Putamen (tissue), 1 donor: ENCODE measurements around the gene DIS3L2.
"Not testable (repeated sequence)": the region's sequence is repeated elsewhere in the genome, so short reads cannot be mapped to it uniquely, and the experiment has no call there.

Experiments used
- DNase-seq: peaks from one replicate; pipeline ENCODE4 v3.0.0-alpha.2; 2016; ENCODE audit warnings: low spot score

DIS3L2 gene

DNA sequence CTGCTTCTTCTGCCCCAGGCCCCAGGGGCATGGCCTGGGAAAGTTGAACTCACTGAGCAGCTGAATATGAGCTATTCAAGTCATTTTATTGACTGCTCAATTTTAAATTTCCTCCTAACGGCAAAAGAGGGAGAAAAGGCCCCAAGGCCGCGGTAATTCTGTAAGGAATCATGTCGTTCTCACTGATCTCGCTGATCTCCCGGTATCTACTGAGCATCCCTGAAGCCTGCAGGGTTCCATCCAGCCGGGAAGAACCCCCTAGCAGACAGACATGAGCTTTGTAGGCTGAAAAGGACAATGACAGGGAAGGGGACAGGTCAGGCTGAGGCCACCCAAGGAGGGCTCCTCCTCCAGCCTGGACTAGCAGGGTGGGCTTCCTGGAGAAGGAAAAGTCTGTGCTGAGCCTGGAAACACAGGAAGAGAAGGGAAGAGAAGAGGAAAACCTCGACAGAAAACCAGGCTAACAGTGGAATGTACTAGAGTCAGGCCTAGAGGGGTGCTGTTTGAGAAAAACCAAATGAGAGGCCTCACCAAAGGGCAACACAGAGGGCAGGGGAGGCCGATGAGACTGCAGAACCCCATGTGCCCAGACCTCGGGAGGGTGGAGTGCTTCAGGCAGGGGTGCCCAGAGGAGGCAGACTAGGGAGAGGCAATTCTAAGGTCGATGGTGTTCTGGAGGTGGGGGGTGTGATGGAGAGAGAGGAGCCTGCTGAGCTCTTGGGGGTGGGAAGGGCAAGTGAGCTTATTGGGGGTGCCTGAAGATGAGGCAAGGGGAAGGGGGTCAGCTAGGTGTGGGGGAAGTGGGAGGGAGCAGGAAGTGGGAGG lies 32.4 kb upstream of the DIS3L2 start:
- no peak for DNase-seq

DNA sequence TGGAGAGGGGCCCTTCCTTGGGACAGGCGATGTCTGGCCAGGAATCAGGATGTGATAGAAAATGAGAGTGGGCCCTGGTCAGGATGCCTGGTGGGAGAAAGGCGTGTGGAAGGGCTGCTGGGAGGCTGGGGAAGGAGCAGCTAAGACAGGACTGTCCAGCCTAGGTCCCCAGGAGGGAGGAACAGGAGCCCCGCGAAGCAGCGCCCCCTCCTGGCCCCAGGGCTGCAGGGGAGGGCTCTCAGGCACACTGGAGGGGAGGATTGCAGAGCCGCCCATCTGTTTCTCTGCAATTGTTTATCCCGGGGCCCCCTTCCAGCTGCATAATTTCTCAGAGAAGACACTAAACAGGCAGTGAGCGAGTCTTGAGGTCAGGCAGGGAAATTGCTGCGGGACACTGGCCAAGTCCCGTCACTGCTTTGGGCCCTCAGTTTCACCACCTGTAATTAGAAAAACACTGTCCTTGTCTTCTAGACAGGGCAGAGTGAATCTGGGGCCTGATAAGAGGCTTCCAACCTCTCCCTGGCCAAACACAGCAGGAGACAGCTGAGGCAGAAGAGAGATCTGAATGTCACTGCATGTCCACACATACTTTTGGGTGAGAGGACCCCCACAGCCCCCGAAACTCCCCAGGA lies 31.4 kb upstream of the DIS3L2 start:
- DNase-seq, result no peak

DNA sequence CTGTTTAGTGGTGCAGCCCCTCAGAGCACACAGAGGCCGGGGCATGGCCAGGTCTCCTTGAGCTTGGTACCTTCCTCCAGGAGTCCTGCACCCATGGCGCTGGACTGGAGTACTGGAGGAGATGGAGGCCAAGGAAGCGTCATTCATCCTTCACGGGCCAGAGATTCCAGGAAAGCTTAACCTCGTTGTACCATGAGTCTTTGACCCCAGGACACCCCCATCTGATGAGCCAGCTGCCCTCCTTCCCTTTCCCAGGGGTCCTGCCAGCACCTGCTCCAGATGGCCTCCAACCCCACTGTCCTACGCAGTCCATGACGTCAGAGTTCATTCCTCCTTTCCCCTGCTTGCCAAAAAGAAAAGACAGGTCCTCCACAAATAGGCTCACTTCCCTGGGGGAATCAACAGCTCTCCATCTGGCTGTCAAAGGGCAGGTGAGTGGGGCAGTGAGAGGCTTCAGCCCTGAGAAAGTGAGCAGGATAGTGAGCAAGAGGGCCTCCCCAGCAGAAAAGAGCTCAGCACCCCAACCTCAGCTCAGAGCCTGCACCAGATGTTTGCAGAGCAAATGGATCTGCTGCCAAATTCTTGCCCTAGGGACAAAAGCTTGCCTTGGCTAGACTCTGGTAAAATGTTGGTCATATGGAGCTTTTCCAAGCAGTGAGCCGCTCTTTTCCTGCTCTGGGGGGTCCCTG lies 30.8 kb upstream of the DIS3L2 start:
- no peak for DNase-seq

DNA sequence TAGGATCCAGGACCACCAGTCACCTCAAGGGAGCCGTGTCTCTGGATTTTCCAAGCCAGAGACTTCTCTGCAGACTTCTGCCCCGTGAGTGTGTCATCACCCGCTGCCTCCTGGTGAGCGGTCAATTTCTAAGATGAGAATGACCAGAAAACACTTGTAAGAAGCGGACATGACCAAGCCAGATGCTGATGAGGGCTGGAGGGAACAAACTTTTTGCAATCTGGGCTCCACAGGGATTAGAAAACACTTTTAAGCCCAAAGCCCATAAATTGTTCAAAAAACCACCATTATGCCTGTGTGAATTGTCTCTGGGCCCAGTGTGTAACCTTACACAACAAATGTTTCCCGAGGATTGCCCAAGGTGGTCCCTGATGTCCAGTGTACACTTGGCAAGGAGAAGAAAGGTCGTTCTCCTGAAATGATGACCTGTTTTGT lies 30.0 kb upstream of the DIS3L2 start:
- DNase-seq, result no peak

DNA sequence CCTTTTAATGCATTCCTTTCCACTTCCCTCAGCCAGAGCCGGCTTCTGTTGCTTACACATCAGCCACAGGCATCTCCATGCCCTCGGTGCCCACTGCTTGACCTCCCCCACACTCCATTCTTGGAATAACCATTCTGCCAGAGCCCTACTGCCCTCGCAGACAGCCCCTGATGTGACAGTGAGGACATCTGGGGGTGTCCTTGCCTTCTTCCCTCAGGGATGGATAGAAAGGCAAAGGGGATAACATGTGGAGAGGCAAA lies 28.9 kb upstream of the DIS3L2 start:
- no peak for DNase-seq

DNA sequence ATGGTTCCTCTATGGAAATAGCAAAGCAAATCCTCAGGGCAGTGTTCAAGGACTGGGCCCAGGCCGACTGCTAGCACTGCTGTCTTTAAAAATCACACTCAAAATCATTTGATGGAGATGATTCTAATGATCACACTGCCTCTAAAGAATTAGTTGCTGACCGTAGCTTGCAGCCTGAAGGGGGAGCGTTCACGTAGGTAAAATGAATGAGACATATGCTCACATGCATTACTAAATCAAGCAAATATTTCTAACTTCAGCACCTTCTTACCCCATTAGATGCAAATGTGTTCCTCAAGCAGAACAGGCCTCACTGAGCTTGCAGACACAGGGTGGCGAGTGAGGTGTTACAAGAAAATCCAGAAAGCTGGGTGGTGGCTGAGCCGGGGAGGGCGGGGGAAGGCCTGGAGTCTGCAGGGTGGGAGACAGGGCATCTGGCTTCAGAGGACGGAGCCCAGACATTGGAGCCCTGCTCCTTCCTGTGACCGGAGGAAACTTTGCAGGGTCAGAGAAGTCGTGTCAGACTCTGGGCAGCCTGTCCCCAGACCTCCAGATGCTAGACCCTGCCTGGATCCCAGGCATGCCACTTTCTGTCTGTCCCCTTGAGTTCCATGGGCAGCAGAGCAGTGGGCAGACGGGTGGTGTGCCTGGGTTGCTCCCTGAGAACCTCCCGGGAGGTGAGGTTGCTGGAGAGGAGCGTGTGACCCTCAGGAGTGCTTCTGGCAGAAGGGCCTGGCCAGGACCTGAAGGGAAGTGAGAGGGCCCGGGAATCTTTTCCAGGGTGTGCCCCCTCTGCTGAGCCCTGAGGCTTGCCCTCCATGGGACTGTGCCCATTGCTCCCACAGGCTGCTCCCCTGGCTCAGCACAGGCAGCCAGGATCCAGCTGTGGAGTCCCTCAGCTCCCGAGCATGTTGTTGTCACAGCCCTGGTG lies 28.3 kb upstream of the DIS3L2 start:
- no peak for DNase-seq

DNA sequence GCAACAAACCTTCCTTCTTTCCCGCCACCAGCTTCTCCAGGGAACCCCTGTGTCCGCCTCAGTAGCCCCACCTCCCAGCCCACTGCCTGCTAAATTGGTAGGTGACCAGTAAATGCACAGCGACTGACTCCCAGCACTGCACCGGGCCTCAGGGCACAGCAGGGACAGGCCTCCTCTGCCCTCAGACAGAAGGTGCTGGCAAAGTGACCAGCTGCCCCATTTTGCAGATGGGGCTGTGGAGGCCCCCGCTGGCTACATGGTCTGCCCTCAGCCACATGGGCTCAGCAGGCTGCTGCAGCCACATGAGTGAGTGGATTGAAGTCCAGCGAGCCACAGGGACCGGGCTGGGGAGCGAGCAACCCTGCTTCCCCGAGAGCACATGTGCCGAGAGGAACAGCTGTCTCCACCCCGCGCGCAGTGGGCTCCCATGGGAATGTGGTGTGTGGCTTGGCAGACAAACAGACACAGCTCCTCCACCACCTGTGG lies 27.6 kb upstream of the DIS3L2 start:
- no peak for DNase-seq

DNA sequence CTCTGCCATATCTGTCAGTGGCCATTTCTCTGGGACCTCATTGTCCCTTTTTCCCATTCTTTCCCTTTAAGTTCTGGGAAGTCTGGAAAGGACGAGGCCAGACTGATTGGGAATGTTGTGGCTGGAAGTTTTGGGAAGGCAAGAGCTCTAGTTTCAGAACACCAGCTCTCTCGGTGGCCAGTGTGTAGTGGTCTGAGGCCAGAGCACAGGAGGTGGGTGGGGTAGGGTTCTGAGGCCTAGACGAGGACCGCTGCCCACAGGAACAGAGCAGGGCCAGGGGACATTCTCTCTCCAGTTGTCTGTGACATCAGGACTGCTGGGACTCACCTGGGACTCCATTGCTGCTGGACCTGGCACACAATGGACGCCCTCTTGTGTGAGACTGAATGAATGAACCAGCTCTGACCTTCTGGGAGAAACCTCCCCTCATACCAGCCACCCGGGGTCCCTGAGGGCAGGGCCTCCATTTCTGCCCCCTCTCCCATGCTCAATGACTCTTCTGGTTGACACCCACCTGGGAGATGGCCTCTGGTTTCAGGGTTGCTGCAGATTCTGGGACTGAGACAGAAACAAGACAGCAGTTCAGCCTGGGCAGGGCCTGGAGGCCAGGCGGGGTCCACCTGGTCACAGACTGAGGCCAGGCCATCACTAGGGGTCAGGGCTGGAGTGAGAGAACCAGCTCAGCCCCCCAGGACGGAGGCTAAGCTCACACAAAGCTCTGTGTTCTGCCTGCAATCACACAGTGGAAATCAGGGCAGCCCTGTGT lies 26.9 kb upstream of the DIS3L2 start:
- no peak for DNase-seq

DNA sequence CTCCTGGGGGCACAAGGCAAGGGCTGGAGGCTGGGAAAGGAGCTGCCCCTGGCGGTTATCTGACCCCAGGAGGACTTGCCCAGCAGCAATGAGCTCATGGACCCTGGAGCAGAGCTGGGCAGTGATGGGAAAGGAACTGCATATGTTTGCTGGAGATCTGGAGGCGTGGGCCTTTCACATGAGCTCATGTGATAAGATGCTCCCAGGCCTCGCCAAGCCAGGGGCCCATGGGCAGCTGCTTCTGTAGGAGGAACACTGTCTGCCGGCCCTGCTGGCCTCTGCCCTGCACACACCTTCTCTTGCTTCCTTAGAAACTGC lies 26.3 kb upstream of the DIS3L2 start:
- no peak for DNase-seq

DNA sequence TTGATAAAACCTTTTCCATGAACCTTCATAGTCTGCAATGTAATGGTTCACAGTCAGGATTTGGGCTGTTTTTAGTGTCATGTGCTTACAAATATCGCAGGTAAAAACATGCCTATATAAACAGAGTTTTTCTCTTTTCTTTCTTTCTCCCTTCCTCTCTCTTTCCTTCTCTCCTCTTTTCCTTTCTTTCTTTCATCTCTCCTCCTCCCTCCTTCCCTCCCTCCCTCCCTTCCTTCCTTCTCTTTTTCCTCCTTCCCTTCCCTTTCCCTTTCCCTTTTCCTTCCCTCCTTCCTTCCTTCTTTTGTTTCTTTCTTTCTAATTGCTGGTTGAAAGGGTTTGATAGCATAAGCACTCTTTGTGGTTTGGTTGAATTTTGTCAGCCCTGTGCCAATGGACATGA lies 25.7 kb upstream of the DIS3L2 start:
- DNase-seq, result no peak

DNA sequence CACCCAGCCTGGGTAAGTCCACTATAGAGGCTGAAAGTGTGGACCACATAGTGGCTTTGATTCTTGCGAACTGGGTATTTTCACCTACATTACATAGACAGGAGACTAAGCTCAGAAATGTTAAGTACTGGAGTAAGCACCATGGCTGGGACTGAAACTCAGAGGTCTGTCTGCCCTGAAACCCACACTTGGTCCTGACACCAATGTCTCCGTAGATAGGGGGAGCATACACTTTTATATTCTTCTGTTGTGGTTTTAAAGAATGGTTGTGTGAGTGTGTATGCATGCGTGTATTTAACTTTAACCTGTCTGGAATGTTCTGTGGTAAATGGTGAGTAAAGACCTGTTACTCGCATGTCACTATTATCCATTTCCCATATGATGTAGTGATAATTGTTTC lies 25.0 kb upstream of the DIS3L2 start:
- no peak for DNase-seq

DNA sequence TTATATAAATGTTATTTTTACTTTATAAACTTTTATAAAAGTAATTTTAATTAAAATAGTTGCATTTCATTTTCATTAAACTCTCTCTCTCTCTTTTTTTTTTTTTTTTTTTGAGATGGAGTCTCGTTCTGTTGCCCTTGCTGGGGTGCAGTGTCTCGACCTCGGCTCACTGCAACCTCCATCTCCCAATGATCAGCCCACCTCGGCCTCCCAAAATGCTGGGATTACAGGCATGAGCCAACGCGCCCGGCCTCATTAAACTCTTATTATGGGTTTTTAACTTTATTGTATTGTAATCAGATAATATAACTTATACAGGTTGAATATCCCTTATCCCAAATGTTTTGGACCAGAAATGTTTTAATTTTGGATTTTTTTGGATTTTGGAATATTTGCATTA lies 24.5 kb upstream of the DIS3L2 start:
- DNase-seq, result no peak

DNA sequence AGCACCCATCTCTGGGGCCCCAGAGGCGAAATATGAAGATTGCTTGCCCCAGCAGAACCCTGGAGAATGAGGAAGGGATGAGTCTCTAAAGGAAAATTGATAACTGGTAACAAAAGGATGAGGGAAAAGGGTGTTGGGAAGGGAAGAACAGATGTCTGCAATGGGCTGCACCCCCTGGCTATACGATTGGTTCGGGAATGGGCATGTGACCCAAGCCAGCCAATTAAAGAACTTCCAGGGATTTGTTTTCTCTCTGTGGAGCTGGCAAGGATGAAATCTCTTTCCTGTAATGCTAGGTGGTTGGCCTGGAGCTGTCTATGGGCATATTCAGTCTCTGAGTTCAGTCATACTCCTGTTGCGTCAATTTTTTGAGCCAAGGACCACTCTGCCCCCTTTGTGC lies 22.5 kb upstream of the DIS3L2 start:
- DNase-seq, result no peak

DNA sequence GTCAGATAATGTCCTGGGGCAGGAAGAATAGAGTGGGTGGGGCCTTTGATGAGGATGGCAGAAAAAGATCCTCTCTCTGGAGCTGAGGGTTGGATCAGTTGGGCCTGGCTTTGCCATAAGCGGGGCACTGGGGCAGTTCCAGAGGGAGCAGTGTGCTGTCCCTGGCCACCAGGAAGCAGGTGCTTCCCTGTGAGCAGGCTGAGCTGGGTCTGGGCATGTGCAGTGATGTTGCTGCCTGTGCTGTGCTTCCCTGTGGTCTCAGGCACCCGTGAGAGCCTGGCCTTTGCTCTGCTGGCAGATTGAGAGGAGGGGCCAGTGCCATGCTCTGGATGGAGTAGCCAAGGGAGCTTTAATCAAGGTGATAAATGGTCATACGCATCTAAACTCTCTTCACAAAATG lies 20.7 kb upstream of the DIS3L2 start:
- DNase-seq, result no peak

DNA sequence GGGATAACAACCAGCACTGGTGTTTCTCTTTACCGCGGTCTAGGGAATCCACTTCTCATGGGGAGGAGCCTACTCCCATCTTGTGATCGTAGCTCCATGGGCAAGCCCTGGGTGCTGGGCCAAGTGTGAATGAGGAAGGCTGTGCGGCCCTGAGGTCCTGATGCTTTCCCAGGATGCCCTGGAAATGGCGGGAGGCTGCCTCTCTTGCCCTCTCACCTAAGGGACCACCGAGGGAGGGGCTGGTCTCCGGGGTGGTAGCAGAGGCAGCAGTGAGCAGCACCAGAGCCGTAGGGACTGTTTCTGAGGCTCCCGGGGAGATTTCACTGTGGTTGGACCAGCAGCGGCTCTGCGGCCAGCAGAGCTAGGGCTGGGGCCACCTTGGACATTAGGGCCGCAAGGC lies 19.8 kb upstream of the DIS3L2 start:
- DNase-seq, result no peak

DNA sequence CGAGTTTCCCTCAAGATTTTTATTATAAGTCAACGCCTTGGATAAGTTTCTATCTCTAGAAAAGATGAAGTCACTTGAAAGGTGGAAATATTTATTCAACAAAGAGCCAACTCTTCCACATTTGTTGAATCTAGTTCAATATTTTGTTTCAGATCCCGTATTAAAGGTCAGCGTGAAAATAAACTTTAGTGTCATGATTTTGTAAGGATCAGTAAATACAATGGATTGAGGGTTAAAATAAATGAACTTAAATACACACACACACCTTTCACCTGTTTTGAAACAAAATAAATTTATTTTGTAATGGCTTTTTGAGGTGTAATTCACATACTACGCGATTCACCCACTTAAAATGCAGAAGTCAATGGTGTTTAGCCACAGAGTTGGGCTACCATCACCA lies 19.3 kb upstream of the DIS3L2 start:
- no peak for DNase-seq

DNA sequence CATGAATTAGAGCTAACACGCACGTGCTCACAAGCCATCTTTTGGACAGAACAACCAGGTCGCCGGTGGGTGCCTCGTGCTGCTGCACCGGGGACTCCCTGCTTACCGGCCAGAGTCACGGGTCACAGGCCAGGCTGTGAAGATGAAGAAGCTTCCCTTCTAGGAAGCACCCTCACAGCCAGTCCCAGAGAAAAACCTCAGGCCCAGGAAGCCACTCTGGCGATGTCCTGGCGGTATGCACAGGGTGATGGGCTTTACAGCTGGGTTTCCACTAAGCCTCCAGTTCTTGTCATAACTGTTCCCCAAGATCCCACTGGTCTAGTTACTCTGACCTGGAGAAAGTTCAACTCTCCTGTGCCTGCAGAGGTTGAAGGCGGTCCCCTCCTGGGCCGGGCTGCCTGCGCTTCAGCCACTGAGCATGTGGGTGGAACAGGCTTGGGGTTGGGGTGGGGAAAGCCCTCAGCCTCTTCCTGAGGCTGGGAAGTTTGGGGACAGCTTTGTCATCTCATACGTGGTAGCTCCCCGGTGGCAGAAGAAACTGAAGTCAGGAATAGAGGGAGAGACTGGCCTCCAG lies 15.2 kb upstream of the DIS3L2 start:
- DNase-seq, result no peak

DNA sequence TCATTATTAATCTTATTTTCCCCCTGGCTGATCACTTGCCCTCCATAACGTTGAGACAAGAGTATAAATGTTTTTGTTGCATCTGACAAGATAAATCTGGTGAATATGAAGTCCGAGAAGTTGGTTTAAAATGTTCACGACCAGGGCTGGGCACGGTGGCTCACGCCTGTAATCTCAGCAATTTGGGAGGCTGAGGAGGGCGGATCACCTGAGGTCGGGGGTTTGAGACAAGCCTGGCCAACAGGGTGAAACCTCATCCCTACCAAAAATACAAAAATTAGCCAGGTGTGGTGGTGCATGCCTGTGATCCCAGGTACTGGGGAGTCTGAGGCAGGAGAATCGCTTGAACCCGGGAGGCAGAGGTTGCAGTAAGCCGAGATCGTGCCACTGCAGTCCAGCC lies 14.4 kb upstream of the DIS3L2 start:
- not testable (repeated sequence) for DNase-seq

DNA sequence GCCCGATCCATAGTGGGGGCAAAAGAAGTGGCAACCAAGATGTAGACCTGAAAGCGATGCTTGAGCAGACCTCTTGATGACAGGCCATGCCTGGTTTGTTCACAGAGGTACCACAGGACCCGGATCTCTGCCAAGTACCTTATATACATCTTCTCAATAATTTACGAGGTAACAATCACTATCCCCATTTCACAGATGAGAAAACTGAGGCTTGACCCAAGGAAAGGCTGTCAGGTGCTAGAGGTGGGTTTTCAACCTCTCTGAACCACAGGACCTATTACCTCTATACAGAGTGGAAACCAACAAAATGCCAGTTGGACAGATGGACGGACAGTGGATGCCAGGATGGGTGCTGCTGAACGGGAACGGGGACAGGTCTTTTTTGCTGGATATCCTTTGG lies 13.8 kb upstream of the DIS3L2 start:
- no peak for DNase-seq

DNA sequence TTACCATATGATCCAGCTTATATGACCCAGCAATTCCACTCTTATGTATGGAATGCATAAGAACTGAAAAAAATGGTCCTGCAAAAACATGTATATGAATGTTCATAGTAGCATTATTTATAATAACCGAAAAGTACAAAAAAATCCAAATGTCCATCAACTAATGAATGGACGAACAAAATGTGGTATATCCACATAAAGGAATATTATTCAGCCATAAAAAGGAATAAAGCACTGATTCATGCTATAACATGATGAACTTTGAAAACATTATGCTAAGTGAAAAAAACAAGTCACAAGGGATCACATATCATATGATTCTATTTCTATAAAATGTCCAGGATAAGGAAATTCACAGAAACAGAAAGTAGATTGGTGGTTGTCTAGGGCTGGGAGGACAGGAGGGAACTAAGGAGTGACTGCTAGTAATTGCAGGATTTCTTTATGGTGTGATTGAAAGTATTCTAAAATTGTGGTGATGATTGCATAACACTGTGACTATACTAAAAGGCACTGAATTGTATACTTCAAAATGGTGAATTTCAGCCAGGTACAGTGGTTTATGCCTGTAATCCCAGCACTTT lies 10.0 kb upstream of the DIS3L2 start:
- DNase-seq, result no peak
